GM12801 (cell line): Measurements from ENCODE around the gene ST6GAL2.

Experiments used
- CTCF ChIP-seq: IDR thresholded peaks from one replicate; pipeline ENCODE4 v1.5.1; 2011; ENCODE audit warnings: control low read depth; ENCODE audit not compliant: insufficient read length; ENCODE audit errors: extremely low read depth

ST6GAL2 gene

GRCh38 chr2:106800180-106800579 lies 85.8 kb downstream of the ST6GAL2 start:
- TF ChIP-seq CTCF = no peak

GRCh38 chr2:106798826-106799552 lies 87.0 kb downstream of the ST6GAL2 start:
- TF ChIP-seq CTCF = no peak

GRCh38 chr2:106797494-106797893 lies 88.5 kb downstream of the ST6GAL2 start:
- TF ChIP-seq CTCF = no peak

- TF ChIP-seq CTCF = no peak
These were observed 93.3 kb downstream of the ST6GAL2 start for GRCh38 chr2:106792671-106793070.

- no peak for TF ChIP-seq CTCF
These were observed 96.8 kb downstream of the ST6GAL2 start for GRCh38 chr2:106789185-106789584.

- no peak for TF ChIP-seq CTCF
These were observed 103.3 kb downstream of the ST6GAL2 start for GRCh38 chr2:106782681-106783080.

- no peak for TF ChIP-seq CTCF
These were observed 104.8 kb downstream of the ST6GAL2 start for GRCh38 chr2:106781196-106781595.
